Gastrocnemius medialis (tissue), 4 donors: ENCODE data around the gene SCN3B. TPM values are rescaled to one million over a fixed set of nuclear protein-coding genes. Genes with fewer than 3 reads are reported as not detected.
A peak's percentile ranks its signal among the peaks of the same experiment; 100 is the strongest.

ENCODE experiments used
- ATAC-seq, 2 donors: fragments of 150-250 bp; one replicate each; pipeline ENCODE4 v1.9.1; 2016
- DNase-seq, 2 donors: peaks; one replicate each; pipeline ENCODE4 v3.0.0-alpha.2; 2019
- H3K27ac ChIP-seq, 4 donors: fragments of 200-600 bp; sonication (generic); 1 replicate in 1 of 4; 2 replicates in 3 of 4; pipeline ENCODE4 v1.5.1; 2016 to 2018; ENCODE audit warnings: mild to moderate bottlenecking in 2 of 4, moderate library complexity in 1 of 4
- H3K27me3 ChIP-seq, 3 donors: fragments of 200-600 bp; sonication (generic) in 2 of 3; 1 replicate in 1 of 3; 2 replicates in 2 of 3; pipeline versions ENCODE4 v1.5.1 to v1.6.0; 2016 to 2019; ENCODE audit warnings: mild to moderate bottlenecking in 1 of 3, moderate library complexity in 1 of 3
- H3K36me3 ChIP-seq, 2 donors: fragments of 200-600 bp; sonication (generic) in 1 of 2; one replicate each; pipeline ENCODE4 v1.5.1; 2017 to 2018
- H3K4me1 ChIP-seq, 2 donors: fragments of 200-600 bp; sonication (generic) in 1 of 2; one replicate each; pipeline ENCODE4 v1.5.1; 2016 to 2017; ENCODE audit warnings: mild to moderate bottlenecking in 2 of 2
- H3K4me3 ChIP-seq, 4 donors: fragments of 200-600 bp; sonication (generic) in 3 of 4; 1 replicate in 1 of 4; 2 replicates in 3 of 4; pipeline ENCODE4 v1.5.1; 2016 to 2019; ENCODE audit warnings: mild to moderate bottlenecking in 2 of 4
- H3K9me3 ChIP-seq, 3 donors: fragments of 200-600 bp; sonication (generic) in 2 of 3; 1 replicate in 1 of 3; 2 replicates in 2 of 3; pipeline ENCODE4 v1.5.1; 2016 to 2019
- CTCF ChIP-seq, 5 experiments: fragments of 450-650 bp in 3 of 5; fragments of 200-600 bp in 2 of 5; sonication (generic) in 2 of 5; IDR thresholded peaks in 4 of 5; conservative IDR thresholded peaks in 1 of 5; 1 replicate in 4 of 5; 2 replicates in 1 of 5; pipeline ENCODE4 v1.5.1; 2016 to 2019; ENCODE audit warnings: antibody characterized with exemption in 5 of 5, mild to moderate bottlenecking in 3 of 5, moderate library complexity in 3 of 5
- POLR2A ChIP-seq, 2 donors: fragments of 450-650 bp; IDR thresholded peaks; one replicate each; pipeline ENCODE4 v1.6.1; 2017; ENCODE audit warnings: antibody characterized with exemption in 2 of 2, mild to moderate bottlenecking in 2 of 2, moderate library complexity in 2 of 2
- in situ Hi-C, 4 donors: fragments of 200-750 bp; cut with MboI; loops; one replicate each; pipeline versions ENCODE4 v1.15.0 to v1.8.0; 2017; ENCODE audit warnings: low sequenced_read_pairs in 4 of 4
- intact Hi-C: fragments of 100-400 bp; cut with DNase I; formaldehyde crosslinking; loops from one replicate; pipeline ENCODE4 v1.15.1; 2023; ENCODE audit warnings: low total_unique reads
- total RNA-seq, 4 donors: library from RNA; depleted of rRNA; stranded (reverse); fragments of >200 nt; gene quantifications; one replicate each; pipeline versions ENCODE4 v1.1.0 to v1.2.3, GENCODE V29; 2016

SCN3B gene
- total RNA-seq, 4 donors from 2014 or later, result 3.0 to 10.5 (median 4.9) TPM

DNA sequence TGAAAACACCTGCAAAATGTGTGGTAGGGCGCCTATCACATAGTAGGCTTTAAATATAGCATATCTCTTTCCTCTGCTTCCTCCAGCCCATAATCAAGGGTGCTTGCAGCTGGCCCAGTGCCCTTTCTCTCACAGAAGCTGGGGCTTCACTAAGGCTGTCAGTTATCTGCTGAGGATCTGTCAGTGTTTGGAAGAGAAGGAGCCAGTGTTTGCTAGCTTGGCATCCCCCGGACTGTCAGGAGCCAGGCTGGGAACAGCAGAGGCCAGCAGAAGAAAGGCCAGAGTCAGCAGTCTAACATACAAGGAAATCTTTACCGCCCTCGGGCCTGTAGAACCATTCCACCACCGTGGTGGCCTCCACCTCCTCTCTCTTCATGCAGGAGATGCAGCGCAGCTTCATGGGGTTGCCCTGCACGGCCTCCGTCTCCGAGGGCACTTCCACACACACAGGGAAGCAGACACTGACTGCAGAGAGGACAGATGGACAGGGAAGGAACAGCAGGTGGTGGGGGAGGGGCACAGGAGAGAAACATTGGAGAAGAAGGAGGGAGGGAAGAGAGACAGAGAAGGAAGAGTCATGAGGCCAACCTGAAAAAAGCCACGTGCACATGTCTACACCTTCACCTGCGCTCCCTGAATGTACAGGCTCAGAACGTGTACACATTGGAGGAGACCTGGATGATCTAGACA is 9.0 kb downstream of the SCN3B start:
- Histone ChIP-seq H3K4me3 (no peak overlapping the region), H3K27ac (no peak overlapping the region), H3K36me3 (peaks cover 0 to 7% of the 10 kb centered on the region in 2 donors), H3K4me1 (peaks cover 4% of the 10 kb centered on the region in 2 donors), H3K27me3 (no peaks in the 10 kb centered on the region), H3K9me3 (no peaks in the 10 kb centered on the region)
- intact Hi-C loops, result no loop called here
- ATAC-seq (no peak), DNase-seq (no peak)
- TF ChIP-seq POLR2A (IDR thresholded peaks at IDR 0.05), result no peak
- no peak for TF ChIP-seq CTCF (IDR thresholded peaks at IDR 0.05 in 4 of 5, conservative IDR thresholded peaks at IDR 0.05 in 1 of 5)
- in situ Hi-C loops, result loop anchor here in 3 of 4 donors (5.0 to 10.0 kb wide), 2 partner anchors 59 to 62 kb away; no protein-coding TSS in a partner anchor

DNA sequence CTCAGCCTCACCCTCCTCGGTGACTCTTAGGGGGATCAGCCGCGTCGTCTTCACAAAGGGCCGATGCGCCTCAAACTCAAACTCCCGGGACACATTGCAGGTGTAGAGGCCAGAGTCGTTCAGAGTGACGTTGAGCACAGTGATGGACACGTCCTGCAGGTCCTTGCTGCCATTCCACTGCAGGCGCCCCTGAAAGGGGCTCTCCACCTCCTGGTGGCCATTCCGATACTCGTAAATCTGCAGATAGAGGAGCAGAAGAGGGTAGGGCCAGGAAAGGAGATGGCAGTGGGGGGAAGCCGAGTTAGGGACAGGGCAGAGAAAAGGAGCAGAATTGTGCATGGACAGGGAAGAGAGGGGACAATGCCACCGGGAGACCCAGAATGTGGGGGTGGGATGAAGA is 12.0 kb downstream of the SCN3B start:
- DNase-seq (no peak), ATAC-seq (no peak)
- H3K27me3 ChIP-seq, result no peaks in the 10 kb centered on the region
- peaks cover 9 to 14% of the 10 kb centered on the region in 2 donors for H3K4me1 ChIP-seq
- H3K9me3 ChIP-seq, result no peaks in the 10 kb centered on the region
- peaks cover 0 to 13% of the 10 kb centered on the region in 2 donors for H3K36me3 ChIP-seq
- no peak for TF ChIP-seq CTCF (IDR thresholded peaks at IDR 0.05 in 4 of 5, conservative IDR thresholded peaks at IDR 0.05 in 1 of 5)
- TF ChIP-seq POLR2A (IDR thresholded peaks at IDR 0.05), result no peak
- no peak overlapping the region for H3K27ac ChIP-seq
- in situ Hi-C loops (loop anchor here in 1 of 4 donors (10.0 kb wide), 1 partner anchor 62 kb away; no protein-coding TSS in a partner anchor), intact Hi-C loops (no loop called here)
- H3K4me3 ChIP-seq, result no peak overlapping the region

DNA sequence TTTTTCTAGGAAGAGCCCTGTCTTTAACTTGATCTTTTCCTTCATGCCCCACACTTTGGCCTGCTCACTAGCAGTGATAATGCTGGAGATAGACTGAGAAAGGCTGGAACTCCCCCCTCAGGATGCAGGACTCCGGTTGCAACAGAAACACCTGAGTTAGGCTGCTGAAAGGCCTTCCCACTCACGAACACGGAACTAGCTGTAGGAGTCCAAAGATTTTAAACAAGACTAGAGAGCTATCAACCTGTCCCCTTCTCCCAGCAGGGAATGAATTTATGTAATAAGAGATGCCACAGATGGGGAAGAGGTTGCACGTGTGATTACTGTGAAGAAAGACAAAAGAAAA is 13.0 kb downstream of the SCN3B start:
- intact Hi-C loops, result loop anchor here (1.0 to 2.0 kb wide), 2 partner anchors 13 to 66 kb away; partner anchors contain the start of gene SCN3B

GRCh38 chr11:123640677-123641494 is 13.5 kb downstream of the SCN3B start:
- peak; percentile 70 to 93 (median 88) for TF ChIP-seq CTCF (IDR thresholded peaks at IDR 0.05 in 4 of 5, conservative IDR thresholded peaks at IDR 0.05 in 1 of 5)
- TF ChIP-seq POLR2A (IDR thresholded peaks at IDR 0.05), result no peak
- H3K4me3 ChIP-seq, result no peak overlapping the region
- in situ Hi-C loops (loop anchor here in 1 of 4 donors (10.0 kb wide), 1 partner anchor 64 kb away; no protein-coding TSS in a partner anchor), intact Hi-C loops (loop anchor here (1.0 to 2.0 kb wide), 2 partner anchors 14 to 66 kb away; partner anchors contain the start of gene SCN3B)
- peaks cover 9 to 14% of the 10 kb centered on the region in 2 donors for H3K4me1 ChIP-seq
- H3K9me3 ChIP-seq, result no peaks in the 10 kb centered on the region
- DNase-seq (peak; percentile 33 to 52), ATAC-seq (peak; percentile 74 to 82)
- H3K27me3 ChIP-seq, result no peaks in the 10 kb centered on the region
- H3K27ac ChIP-seq, result peak overlapping the region; percentile 27 to 73 (median 50)
- H3K36me3 ChIP-seq, result peaks cover 0 to 20% of the 10 kb centered on the region in 2 donors

More for the DNA sequence above, 13.0 kb downstream of the SCN3B start:
- Histone ChIP-seq H3K4me3 (no peak overlapping the region), H3K4me1 (peaks cover 9 to 14% of the 10 kb centered on the region in 2 donors), H3K27me3 (no peaks in the 10 kb centered on the region), H3K36me3 (peaks cover 0 to 20% of the 10 kb centered on the region in 2 donors), H3K27ac (no peak overlapping the region), H3K9me3 (no peaks in the 10 kb centered on the region)
- DNase-seq, result no peak
- in situ Hi-C loops, result loop anchor here in 1 of 4 donors (10.0 kb wide), 1 partner anchor 63 kb away; no protein-coding TSS in a partner anchor
- no peak for TF ChIP-seq POLR2A (IDR thresholded peaks at IDR 0.05)
- no peak for TF ChIP-seq CTCF (IDR thresholded peaks at IDR 0.05 in 4 of 5, conservative IDR thresholded peaks at IDR 0.05 in 1 of 5)
- no peak for ATAC-seq
